Measurements from ENCODE around the gene ZNF133. TPM values are rescaled to one million over a fixed set of nuclear protein-coding genes. Genes with fewer than 3 reads are reported as not detected.

Gene ZNF133
- total RNA-seq, 1 experiment from 2014 or later, result 22.8 TPM

GRCh38 chr20:18313411-18313810, 25.1 kb downstream of the ZNF133 start:
- H3K4me3 ChIP-seq, result no peak overlapping the region
- H3K9me3 ChIP-seq (ENCODE audit: insufficient read depth, low read depth), result peaks cover 4% of the 10 kb centered on the region; the same call in 1 of the 2 replicates
- H3K4me1 ChIP-seq (replicated peaks; ENCODE audit: insufficient read depth), result peaks cover 5% of the 10 kb centered on the region; the same call in 1 of the 2 replicates
- no TSS peak for BruUV-seq (replicated peaks)
- TF ChIP-seq EZH2 (IDR thresholded peaks at IDR 0.05; ENCODE audit: low read depth) (no peak), CTCF (conservative IDR thresholded peaks at IDR 0.05) (no peak)
- no peaks in the 10 kb centered on the region for H3F3A ChIP-seq (ENCODE audit: insufficient read depth, low read depth)
- H4K20me1 ChIP-seq (ENCODE audit: insufficient read depth), result no peaks in the 10 kb centered on the region
- no peak overlapping the region for H3K4me2 ChIP-seq
- intact Hi-C loops (cut with micrococcal nuclease; ENCODE audit: unreplicated experiment), result no loop called here
- ChIA-PET CTCF (no interaction called here), POLR2A (ENCODE audit: unreplicated experiment) (no interaction called here)
- H3K27ac ChIP-seq, result no peak overlapping the region
- no peaks in the 10 kb centered on the region for H3K79me2 ChIP-seq (ENCODE audit: low read depth)
- no peaks in the 10 kb centered on the region for H3K27me3 ChIP-seq (ENCODE audit: insufficient read depth, low read depth)
- H2AFZ ChIP-seq, result no peak overlapping the region
- H3K36me3 ChIP-seq (ENCODE audit: low read depth), result peaks cover 14% of the 10 kb centered on the region
- DNase-seq, result no peak
- no peaks in the 10 kb centered on the region for H3K9me2 ChIP-seq (ENCODE audit: insufficient read depth)

GRCh38 chr20:18314786-18315406, 26.6 kb downstream of the ZNF133 start:
- Histone ChIP-seq H3K27ac (no peak overlapping the region; the same call in 1 of the 2 replicates), H3K4me2 (no peak overlapping the region), H3K27me3 (ENCODE audit: insufficient read depth, low read depth) (no peaks in the 10 kb centered on the region), H3K79me2 (ENCODE audit: low read depth) (no peaks in the 10 kb centered on the region), H3F3A (ENCODE audit: insufficient read depth, low read depth) (no peaks in the 10 kb centered on the region), H3K9me3 (ENCODE audit: insufficient read depth, low read depth) (peaks cover 4% of the 10 kb centered on the region; the same call in 1 of the 2 replicates), H2AFZ (no peak overlapping the region), H3K9me2 (ENCODE audit: insufficient read depth) (no peaks in the 10 kb centered on the region), H4K20me1 (ENCODE audit: insufficient read depth) (no peaks in the 10 kb centered on the region), H3K36me3 (ENCODE audit: low read depth) (peaks cover 10% of the 10 kb centered on the region; the same call in 1 of the 2 replicates), H3K4me1 (replicated peaks; ENCODE audit: insufficient read depth) (peaks cover 5% of the 10 kb centered on the region; the same call in 1 of the 2 replicates), H3K4me3 (no peak overlapping the region)
- DNase-seq, result peak; percentile 6 to 41
- ChIA-PET POLR2A (ENCODE audit: unreplicated experiment) (no interaction called here), CTCF (no interaction called here)
- no TSS peak for BruUV-seq (replicated peaks)
- no peak for TF ChIP-seq CTCF (conservative IDR thresholded peaks at IDR 0.05)
- TF ChIP-seq EZH2 (IDR thresholded peaks at IDR 0.05; ENCODE audit: low read depth), result no peak
- intact Hi-C loops (cut with micrococcal nuclease; ENCODE audit: unreplicated experiment), result no loop called here

GRCh38 chr20:18316166-18316565, 27.8 kb downstream of the ZNF133 start:
- Histone ChIP-seq H4K20me1 (ENCODE audit: insufficient read depth) (no peaks in the 10 kb centered on the region), H3K27me3 (ENCODE audit: insufficient read depth, low read depth) (no peaks in the 10 kb centered on the region), H3K79me2 (ENCODE audit: low read depth) (no peaks in the 10 kb centered on the region), H3K4me2 (no peak overlapping the region), H3K9me2 (ENCODE audit: insufficient read depth) (no peaks in the 10 kb centered on the region), H3K36me3 (ENCODE audit: low read depth) (peaks cover 5% of the 10 kb centered on the region; the same call in 1 of the 2 replicates), H3K27ac (no peak overlapping the region), H2AFZ (no peak overlapping the region), H3F3A (ENCODE audit: insufficient read depth, low read depth) (no peaks in the 10 kb centered on the region), H3K4me1 (replicated peaks; ENCODE audit: insufficient read depth) (peaks cover 5% of the 10 kb centered on the region; the same call in 1 of the 2 replicates), H3K9me3 (ENCODE audit: insufficient read depth, low read depth) (peaks cover 4% of the 10 kb centered on the region; the same call in 1 of the 2 replicates), H3K4me3 (no peak overlapping the region)
- ChIA-PET POLR2A (ENCODE audit: unreplicated experiment) (no interaction called here), CTCF (no interaction called here)
- no peak for TF ChIP-seq CTCF (conservative IDR thresholded peaks at IDR 0.05)
- no peak for TF ChIP-seq EZH2 (IDR thresholded peaks at IDR 0.05; ENCODE audit: low read depth)
- DNase-seq, result no peak
- no TSS peak for BruUV-seq (replicated peaks)
- intact Hi-C loops (cut with micrococcal nuclease; ENCODE audit: unreplicated experiment), result no loop called here

All from PC-9 (cell line).